ENCODE data around the gene CD163L1.

CD163L1 gene

GRCh38 chr12:7327918-7328317 lies 116.0 kb downstream of the CD163L1 start:
- H3K9ac ChIP-seq (ENCODE audit: low read depth, low read length) = no peak overlapping the region
- H3K4me3 ChIP-seq (ENCODE audit: low read depth, low read length) = no peak overlapping the region
- no peaks in the 10 kb centered on the region for H3K36me3 ChIP-seq (ENCODE audit: control insufficient read depth, insufficient read depth, low read length)
- H3K27me3 ChIP-seq (ENCODE audit: control insufficient read depth, insufficient read depth, low read length) = no peaks in the 10 kb centered on the region
- H3K9me3 ChIP-seq (ENCODE audit: control insufficient read depth, insufficient read depth, low read length) = peaks cover 21% of the 10 kb centered on the region
- H3K4me1 ChIP-seq (ENCODE audit: control insufficient read depth, insufficient read depth, low read length) = no peaks in the 10 kb centered on the region
- H3K27ac ChIP-seq (ENCODE audit: low read depth, low read length) = no peak overlapping the region

GRCh38 chr12:7324176-7324575 lies 119.8 kb downstream of the CD163L1 start:
- Histone ChIP-seq H3K9ac (ENCODE audit: low read depth, low read length) (no peak overlapping the region), H3K9me3 (ENCODE audit: control insufficient read depth, insufficient read depth, low read length) (peaks cover 4% of the 10 kb centered on the region; the same call in 1 of the 2 replicates), H3K4me3 (ENCODE audit: low read depth, low read length) (no peak overlapping the region), H3K4me1 (ENCODE audit: control insufficient read depth, insufficient read depth, low read length) (no peaks in the 10 kb centered on the region), H3K27ac (ENCODE audit: low read depth, low read length) (no peak overlapping the region), H3K27me3 (ENCODE audit: control insufficient read depth, insufficient read depth, low read length) (no peaks in the 10 kb centered on the region), H3K36me3 (ENCODE audit: control insufficient read depth, insufficient read depth, low read length) (no peaks in the 10 kb centered on the region)

- H3K9me3 ChIP-seq (ENCODE audit: control insufficient read depth, insufficient read depth, low read length) = no peaks in the 10 kb centered on the region; the same call in 1 of the 2 replicates
- no peak overlapping the region for H3K27ac ChIP-seq (ENCODE audit: low read depth, low read length)
- no peak overlapping the region for H3K9ac ChIP-seq (ENCODE audit: low read depth, low read length)
- H3K36me3 ChIP-seq (ENCODE audit: control insufficient read depth, insufficient read depth, low read length) = no peaks in the 10 kb centered on the region
- H3K27me3 ChIP-seq (ENCODE audit: control insufficient read depth, insufficient read depth, low read length) = no peaks in the 10 kb centered on the region
- no peaks in the 10 kb centered on the region for H3K4me1 ChIP-seq (ENCODE audit: control insufficient read depth, insufficient read depth, low read length)
- H3K4me3 ChIP-seq (ENCODE audit: low read depth, low read length) = no peak overlapping the region
Observed at GRCh38 chr12:7322599-7322998, 121.4 kb downstream of the CD163L1 start.

- Histone ChIP-seq H3K36me3 (ENCODE audit: control insufficient read depth, insufficient read depth, low read length) (no peaks in the 10 kb centered on the region), H3K4me3 (ENCODE audit: low read depth, low read length) (no peak overlapping the region), H3K9ac (ENCODE audit: low read depth, low read length) (no peak overlapping the region), H3K4me1 (ENCODE audit: control insufficient read depth, insufficient read depth, low read length) (no peaks in the 10 kb centered on the region), H3K27me3 (ENCODE audit: control insufficient read depth, insufficient read depth, low read length) (no peaks in the 10 kb centered on the region), H3K9me3 (ENCODE audit: control insufficient read depth, insufficient read depth, low read length) (no peaks in the 10 kb centered on the region; the same call in 1 of the 2 replicates), H3K27ac (ENCODE audit: low read depth, low read length) (no peak overlapping the region)
Observed at GRCh38 chr12:7321624-7322023, 122.3 kb downstream of the CD163L1 start.

GRCh38 chr12:7319930-7320329 lies 124.0 kb downstream of the CD163L1 start:
- no peaks in the 10 kb centered on the region for H3K27me3 ChIP-seq (ENCODE audit: control insufficient read depth, insufficient read depth, low read length)
- H3K4me1 ChIP-seq (ENCODE audit: control insufficient read depth, insufficient read depth, low read length) = no peaks in the 10 kb centered on the region
- no peaks in the 10 kb centered on the region for H3K36me3 ChIP-seq (ENCODE audit: control insufficient read depth, insufficient read depth, low read length)
- no peaks in the 10 kb centered on the region; the same call in 1 of the 2 replicates for H3K9me3 ChIP-seq (ENCODE audit: control insufficient read depth, insufficient read depth, low read length)
- no peak overlapping the region for H3K4me3 ChIP-seq (ENCODE audit: low read depth, low read length)
- H3K27ac ChIP-seq (ENCODE audit: low read depth, low read length) = no peak overlapping the region
- no peak overlapping the region for H3K9ac ChIP-seq (ENCODE audit: low read depth, low read length)

GRCh38 chr12:7310070-7310469 lies 133.9 kb downstream of the CD163L1 start:
- Histone ChIP-seq H3K9me3 (ENCODE audit: control insufficient read depth, insufficient read depth, low read length) (no peaks in the 10 kb centered on the region), H3K4me1 (ENCODE audit: control insufficient read depth, insufficient read depth, low read length) (no peaks in the 10 kb centered on the region), H3K36me3 (ENCODE audit: control insufficient read depth, insufficient read depth, low read length) (no peaks in the 10 kb centered on the region), H3K9ac (ENCODE audit: low read depth, low read length) (no peak overlapping the region), H3K27me3 (ENCODE audit: control insufficient read depth, insufficient read depth, low read length) (no peaks in the 10 kb centered on the region), H3K4me3 (ENCODE audit: low read depth, low read length) (no peak overlapping the region), H3K27ac (ENCODE audit: low read depth, low read length) (no peak overlapping the region)

Measured in HUES48 (cell line).